ENCODE data around the gene HSPA5. TPM values are rescaled to one million over a fixed set of nuclear protein-coding genes. Genes with fewer than 3 reads are reported as not detected.

The HSPA5 gene
- 336 to 395 TPM (median 378 TPM) in 5 replicates for total RNA-seq (2022; extraction: Qiagen RNA extraction)

GRCh38 chr9:125241000-125241862, at the start of gene HSPA5:
Gene HSPA5, minus strand, starts transcription at chr9:125241343. Its CDS starts 217 bp downstream, at chr9:125241126.

GRCh38 chr9:125261501-125262293, 20.6 kb upstream of the HSPA5 start, which contains the start of gene GAPVD1:
Gene GAPVD1, plus strand, starts transcription at chr9:125261826. Its CDS starts 37,096 bp downstream, at chr9:125298922.

GRCh38 chr9:125200216-125201047, 40.7 kb downstream of the HSPA5 start, which contains the start of gene RABEPK:
Gene RABEPK, plus strand, starts transcription at chr9:125200542. Its CDS starts 2,472 bp downstream, at chr9:125203014.

GRCh38 chr9:125189361-125190289, 51.5 kb downstream of the HSPA5 start, which contains the start of gene PPP6C:
Gene PPP6C, minus strand, starts transcription at chr9:125189803. Its CDS starts 85 bp downstream, at chr9:125189718.

Other genes starting within 250 kb of the HSPA5 start
- gene SCAI, start 97.8 kb downstream of the HSPA5 start, total RNA-seq (2022; extraction: Qiagen RNA extraction) = 1.3 to 2.1 TPM (median 1.5 TPM) in 5 replicates
- 26.8 to 29.4 TPM (median 28.8 TPM) in 5 replicates for gene PPP6C, start 51.5 kb downstream of the HSPA5 start, total RNA-seq (2022; extraction: Qiagen RNA extraction)
- 35.5 to 42.6 TPM (median 40.4 TPM) in 5 replicates for gene RABEPK, start 40.8 kb downstream of the HSPA5 start, total RNA-seq (2022; extraction: Qiagen RNA extraction)
- gene GAPVD1, start 20.5 kb upstream of the HSPA5 start, total RNA-seq (2022; extraction: Qiagen RNA extraction) = 11.4 to 19.4 TPM (median 15.7 TPM) in 5 replicates

Measured in A549 treated with Hydrocortisone at 1 μM for 4 hours (cell line).